SK-N-SH (cell line): Measurements from ENCODE around the gene NLN. TPM values are rescaled to one million over a fixed set of nuclear protein-coding genes. Genes with fewer than 3 reads are reported as not detected.
A peak's percentile ranks its signal among the peaks of the same experiment; 100 is the strongest.

ENCODE experiments used
- CTCF ChIA-PET: fragments of 300-600, 350-600 bp; formaldehyde crosslinking; extraction: SDS; loops from one replicate; lab custom pipeline; 2021; lab: Yijun Ruan, JAX
- POLR2A ChIA-PET: fragments of 350-600 bp; sonication (Branson Sonifier 250); formaldehyde crosslinking; extraction: SDS; loops from one replicate; lab custom pipeline; 2020; ENCODE audit warnings: antibody characterized with exemption, inconsistent platforms; lab: Yijun Ruan, JAX
- DNase-seq: peaks from one replicate; pipeline ENCODE4 v3.0.0; 2012
- H2AFZ ChIP-seq: fragments of 200-600 bp; sonication (generic); 2 replicates; pipeline ENCODE4 v1.8.1; 2016; ENCODE audit warnings: antibody characterized with exemption, mild to moderate bottlenecking, low read depth
- H3F3A ChIP-seq: fragments of 200-600 bp; sonication (generic); replicated peaks from 2 replicates; pipeline ENCODE3; 2016; ENCODE audit warnings: antibody characterized with exemption, mild to moderate bottlenecking; ENCODE audit not compliant: insufficient read depth
- H3K27ac ChIP-seq, 2 experiments: fragments of 200-500 bp in 1 of 2; fragments of 200-600 bp in 1 of 2; sonication (Bioruptor generic) in 1 of 2; sonication (generic), shearing (Covaris generic) in 1 of 2; 2 replicates each; pipeline versions ENCODE4 v1.5.1 to v1.6.1; 2014 to 2016; ENCODE audit warnings: low read depth in 2 of 2, inconsistent platforms in 1 of 2, low read length in 1 of 2, mild to moderate bottlenecking in 1 of 2, mixed read lengths in 1 of 2
- H3K27me3 ChIP-seq: fragments of 200-600 bp; sonication (generic), shearing (Covaris generic); 2 replicates; pipeline ENCODE4 v1.6.1; 2016; ENCODE audit warnings: mixed run types; ENCODE audit not compliant: insufficient read depth
- H3K36me3 ChIP-seq, 2 experiments: fragments of 200-500 bp in 1 of 2; fragments of 200-600 bp in 1 of 2; sonication (Bioruptor generic) in 1 of 2; sonication (generic) in 1 of 2; replicated peaks in 1 of 2; 2 replicates each; pipeline versions ENCODE3 to v1.5.1; 2014 to 2016; ENCODE audit warnings: low read length in 1 of 2, mild to moderate bottlenecking in 1 of 2; ENCODE audit not compliant: insufficient read depth in 2 of 2, control insufficient read depth in 1 of 2
- H3K4me1 ChIP-seq, 2 experiments: fragments of 200-500 bp in 1 of 2; fragments of 200-600 bp in 1 of 2; sonication (Bioruptor generic) in 1 of 2; sonication (generic), shearing (Covaris generic) in 1 of 2; 2 replicates each; pipeline versions ENCODE4 v1.5.1 to v1.6.1; 2014 to 2016; ENCODE audit warnings: low read depth in 1 of 2, low read length in 1 of 2, mixed run types in 1 of 2; ENCODE audit not compliant: insufficient read depth in 2 of 2, control insufficient read depth in 1 of 2
- H3K4me2 ChIP-seq: fragments of 200-600 bp; sonication (generic), shearing (Covaris generic); 2 replicates; pipeline ENCODE4 v1.6.1; 2017; ENCODE audit warnings: mixed run types
- H3K4me3 ChIP-seq, 2 experiments: fragments of 200-500 bp in 1 of 2; fragments of 200-600 bp in 1 of 2; sonication (Bioruptor generic) in 1 of 2; sonication (generic), shearing (Covaris generic) in 1 of 2; 2 replicates each; pipeline versions ENCODE4 v1.5.1 to v1.8.1; 2014 to 2016; ENCODE audit warnings: low read depth in 2 of 2, inconsistent platforms in 1 of 2, low read length in 1 of 2, mild to moderate bottlenecking in 1 of 2, mixed read lengths in 1 of 2, moderate library complexity in 1 of 2
- H3K79me2 ChIP-seq: fragments of 200-600 bp; sonication (generic); 2 replicates; pipeline ENCODE4 v1.8.1; 2017; ENCODE audit warnings: mild to moderate bottlenecking; ENCODE audit not compliant: insufficient read depth
- H3K9ac ChIP-seq: fragments of 200-600 bp; sonication (generic); 2 replicates; pipeline ENCODE4 v1.6.1; 2017; ENCODE audit warnings: mixed run types
- H3K9me2 ChIP-seq: fragments of 200-600 bp; sonication (generic); 2 replicates; pipeline ENCODE4 v1.6.1; 2017; ENCODE audit warnings: mixed run types
- H3K9me3 ChIP-seq: fragments of 200-600 bp; sonication (generic); 2 replicates; pipeline ENCODE4 v1.6.1; 2017; ENCODE audit warnings: mixed run types, mild to moderate bottlenecking, moderate library complexity
- H4K20me1 ChIP-seq: fragments of 200-600 bp; sonication (generic); 2 replicates; pipeline ENCODE4 v1.6.1; 2017; ENCODE audit warnings: mild to moderate bottlenecking, mixed run types; ENCODE audit not compliant: insufficient read depth
- CHD2 ChIP-seq: fragments of 150-350 bp; IDR thresholded peaks from 2 replicates; pipeline ENCODE4 v1.6.1; 2018; ENCODE audit warnings: low read length; ENCODE audit not compliant: partially characterized antibody
- ELF1 ChIP-seq: IDR thresholded peaks from 2 replicates; pipeline ENCODE4 v1.4.0; 2012
- EZH2phosphoT487 ChIP-seq: fragments of 200-600 bp; sonication (generic); IDR thresholded peaks from 2 replicates; pipeline ENCODE4 v1.6.1; 2017; ENCODE audit warnings: low read depth, mixed run types, mild to moderate bottlenecking, antibody characterized with exemption, moderate library complexity, borderline replicate concordance
- FOXJ3 ChIP-seq: sonication (generic); formaldehyde crosslinking; IDR thresholded peaks from 2 replicates; pipeline ENCODE4 v1.5.1; 2020; ENCODE audit warnings: mild to moderate bottlenecking, missing genetic modification reagents
- FOXM1 ChIP-seq: IDR thresholded peaks from 2 replicates; pipeline ENCODE4 v1.4.0; 2012; ENCODE audit warnings: low read depth, mild to moderate bottlenecking
- GABPA ChIP-seq: IDR thresholded peaks from 2 replicates; pipeline ENCODE4 v1.4.0; 2012; ENCODE audit warnings: low read depth, mild to moderate bottlenecking
- GATA2 ChIP-seq: sonication (generic); formaldehyde crosslinking; IDR thresholded peaks from 2 replicates; pipeline ENCODE4 v1.5.0; 2020; ENCODE audit warnings: mild to moderate bottlenecking, missing genetic modification reagents
- JUND ChIP-seq: IDR thresholded peaks from 2 replicates; pipeline ENCODE4 v1.4.0; 2012
- MXI1 ChIP-seq: IDR thresholded peaks from 2 replicates; pipeline ENCODE4 v1.6.1; 2012; ENCODE audit warnings: mild to moderate bottlenecking, low read depth, low read length, improper control_type of control experiment
- POLR2AphosphoS5 ChIP-seq: IDR thresholded peaks from 2 replicates; pipeline ENCODE4 v1.6.1; 2012; ENCODE audit warnings: low read depth, low read length
- RAD21 ChIP-seq: IDR thresholded peaks from 2 replicates; pipeline ENCODE4 v1.6.1; 2012; ENCODE audit warnings: mild to moderate bottlenecking, low read length
- RFX5 ChIP-seq: IDR thresholded peaks from 2 replicates; pipeline ENCODE4 v1.6.1; 2012; ENCODE audit warnings: mild to moderate bottlenecking, improper control_type of control experiment, low read length
- RXRA ChIP-seq: IDR thresholded peaks from 2 replicates; pipeline ENCODE4 v1.4.0; 2012; ENCODE audit warnings: low read depth, mild to moderate bottlenecking, borderline replicate concordance
- SIN3A ChIP-seq: IDR thresholded peaks from 2 replicates; pipeline ENCODE4 v1.6.1; 2012; ENCODE audit warnings: low read depth, mild to moderate bottlenecking, low read length, moderate library complexity, borderline replicate concordance
- SMC3 ChIP-seq: IDR thresholded peaks from 2 replicates; pipeline ENCODE4 v1.6.1; 2012; ENCODE audit warnings: low read depth, low read length, improper control_type of control experiment
- TAF1 ChIP-seq: IDR thresholded peaks from 2 replicates; pipeline ENCODE4 v1.6.1; 2012; ENCODE audit warnings: low read depth, mild to moderate bottlenecking, low read length, moderate library complexity, borderline replicate concordance
- YY1 ChIP-seq: IDR thresholded peaks from 2 replicates; pipeline ENCODE4 v1.4.0; 2012; ENCODE audit warnings: low read depth, mild to moderate bottlenecking
- WGBS: methylation state at CpG from one replicate; pipeline ENCODE4 v1.1.6; 2017; ENCODE audit warnings: low lambda C conversion rate; 5-methylcytosine and 5-hydroxymethylcytosine counted together
- polyA plus RNA-seq, 3 experiments: library from polyadenylated mRNA; depleted of rRNA; stranded (reverse); fragments of >200 nt; gene quantifications; 2 replicates each; pipeline ENCODE4 v1.2.3, GENCODE V29; 2012
- TF ChIP-seq, protein P1 (sequence below): IDR thresholded peaks from 2 replicates; pipeline ENCODE4 v1.4.0; 2012; ENCODE audit warnings: low read depth, borderline replicate concordance
- TF ChIP-seq, protein P2 (sequence below): IDR thresholded peaks from 2 replicates; pipeline ENCODE4 v1.4.0; 2012; ENCODE audit warnings: low read depth
- TF ChIP-seq, protein P3 (sequence below): fragments of 150-350 bp; IDR thresholded peaks from 2 replicates; pipeline ENCODE4 v1.6.1; 2016; ENCODE audit warnings: mild to moderate bottlenecking, low read depth, low read length
- TF ChIP-seq, protein P4 (sequence below): fragments of 150-350 bp; IDR thresholded peaks from 2 replicates; pipeline ENCODE4 v1.6.1; 2017; ENCODE audit warnings: antibody characterized with exemption, low read length, low read depth, borderline replicate concordance

The NLN gene
- polyA plus RNA-seq, 1 of the 3 experiments (the other 2 are of a cell fraction) = 17.1 TPM

DNA sequence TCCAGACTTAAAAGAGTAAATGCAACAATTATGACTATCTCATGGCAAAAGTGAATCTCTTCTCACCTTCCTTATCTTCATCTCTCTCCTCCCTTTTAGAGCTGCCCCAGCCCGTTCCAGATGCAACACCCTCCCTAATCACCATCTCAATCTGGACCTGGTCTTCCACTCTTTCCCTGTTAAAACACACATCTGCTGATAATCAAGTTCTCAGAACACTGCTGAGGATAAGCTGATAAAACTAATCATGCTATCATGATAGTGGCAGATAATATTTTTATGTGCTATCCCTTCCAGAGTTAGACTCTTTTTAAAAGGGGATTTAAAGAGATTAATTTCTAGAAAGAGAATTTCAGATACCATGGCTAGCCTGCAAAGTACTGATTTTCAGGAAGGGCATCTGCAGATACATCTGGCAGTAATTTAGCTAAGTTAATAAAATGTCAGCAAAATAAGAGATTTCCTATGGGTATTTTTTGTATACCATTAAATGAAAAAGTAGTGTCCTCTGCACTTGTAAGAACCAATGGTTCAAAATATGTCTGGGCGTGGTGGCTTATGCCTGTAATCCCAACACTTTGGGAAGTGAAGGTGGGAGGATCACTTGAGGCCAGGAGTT lies 17.3 kb upstream of the NLN start (continued):
- no peak for TF ChIP-seq EZH2phosphoT487
- TF ChIP-seq YY1 = no peak
- TF ChIP-seq CHD2 = peak; percentile 91
- TF ChIP-seq, protein P1, sequence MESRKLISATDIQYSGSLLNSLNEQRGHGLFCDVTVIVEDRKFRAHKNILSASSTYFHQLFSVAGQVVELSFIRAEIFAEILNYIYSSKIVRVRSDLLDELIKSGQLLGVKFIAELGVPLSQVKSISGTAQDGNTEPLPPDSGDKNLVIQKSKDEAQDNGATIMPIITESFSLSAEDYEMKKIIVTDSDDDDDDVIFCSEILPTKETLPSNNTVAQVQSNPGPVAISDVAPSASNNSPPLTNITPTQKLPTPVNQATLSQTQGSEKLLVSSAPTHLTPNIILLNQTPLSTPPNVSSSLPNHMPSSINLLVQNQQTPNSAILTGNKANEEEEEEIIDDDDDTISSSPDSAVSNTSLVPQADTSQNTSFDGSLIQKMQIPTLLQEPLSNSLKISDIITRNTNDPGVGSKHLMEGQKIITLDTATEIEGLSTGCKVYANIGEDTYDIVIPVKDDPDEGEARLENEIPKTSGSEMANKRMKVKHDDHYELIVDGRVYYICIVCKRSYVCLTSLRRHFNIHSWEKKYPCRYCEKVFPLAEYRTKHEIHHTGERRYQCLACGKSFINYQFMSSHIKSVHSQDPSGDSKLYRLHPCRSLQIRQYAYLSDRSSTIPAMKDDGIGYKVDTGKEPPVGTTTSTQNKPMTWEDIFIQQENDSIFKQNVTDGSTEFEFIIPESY = no peak
- no peak for TF ChIP-seq POLR2AphosphoS5
- TF ChIP-seq FOXJ3 (CRISPR knock-in tag) = no peak
- TF ChIP-seq RAD21 = no peak
- TF ChIP-seq MXI1 = no peak
- no peak for TF ChIP-seq RXRA

DNA sequence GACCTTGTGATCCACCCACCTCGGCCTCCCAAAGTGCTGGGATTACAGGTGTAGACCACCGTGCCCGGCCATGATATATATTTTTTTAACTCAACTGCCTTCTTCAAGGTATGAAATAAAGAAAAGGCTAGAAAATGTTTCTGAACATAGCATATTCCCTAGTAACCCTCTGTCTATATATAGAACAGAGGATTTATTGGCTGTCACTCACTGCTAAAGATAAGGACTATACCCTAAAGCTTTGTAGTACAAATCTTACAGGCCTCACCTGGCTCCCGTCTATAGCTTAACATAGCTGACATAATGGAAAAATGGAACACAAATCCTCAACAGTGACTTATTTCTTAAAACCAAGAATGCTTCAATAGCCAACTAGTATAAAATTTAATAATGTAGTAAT lies 14.3 kb upstream of the NLN start:
- DNase-seq = no peak
- Histone ChIP-seq H3K27me3 (no peaks in the 10 kb centered on the region), H3K27ac (no peak overlapping the region), H3K4me1 (peaks cover 0 to 9% of the 10 kb centered on the region in 2 experiments; a peak in 1 of 4 replicates), H4K20me1 (no peaks in the 10 kb centered on the region), H3K9ac (no peak overlapping the region), H3K4me2 (no peak overlapping the region), H3K4me3 (no peak overlapping the region), H3K36me3 (peaks cover 9 to 31% of the 10 kb centered on the region in 2 experiments), H3K9me3 (no peaks in the 10 kb centered on the region), H3K9me2 (no peaks in the 10 kb centered on the region), H2AFZ (no peak overlapping the region), H3K79me2 (no peaks in the 10 kb centered on the region), H3F3A (peaks cover 11% of the 10 kb centered on the region)
- CTCF ChIA-PET = no interaction called here
- WGBS = 96% methylated on average over 4 of the region's 4 CpGs
- POLR2A ChIA-PET = no interaction called here
- TF ChIP-seq EZH2phosphoT487 (no peak), SMC3 (no peak), JUND (no peak), FOXM1 (no peak), FOXJ3 (CRISPR knock-in tag) (no peak), SIN3A (no peak), ELF1 (no peak), GABPA (no peak), GATA2 (no peak), POLR2AphosphoS5 (no peak), TAF1 (no peak), RFX5 (no peak)
- TF ChIP-seq, protein P2, sequence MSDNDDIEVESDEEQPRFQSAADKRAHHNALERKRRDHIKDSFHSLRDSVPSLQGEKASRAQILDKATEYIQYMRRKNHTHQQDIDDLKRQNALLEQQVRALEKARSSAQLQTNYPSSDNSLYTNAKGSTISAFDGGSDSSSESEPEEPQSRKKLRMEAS = no peak
- TF ChIP-seq, protein P3, sequence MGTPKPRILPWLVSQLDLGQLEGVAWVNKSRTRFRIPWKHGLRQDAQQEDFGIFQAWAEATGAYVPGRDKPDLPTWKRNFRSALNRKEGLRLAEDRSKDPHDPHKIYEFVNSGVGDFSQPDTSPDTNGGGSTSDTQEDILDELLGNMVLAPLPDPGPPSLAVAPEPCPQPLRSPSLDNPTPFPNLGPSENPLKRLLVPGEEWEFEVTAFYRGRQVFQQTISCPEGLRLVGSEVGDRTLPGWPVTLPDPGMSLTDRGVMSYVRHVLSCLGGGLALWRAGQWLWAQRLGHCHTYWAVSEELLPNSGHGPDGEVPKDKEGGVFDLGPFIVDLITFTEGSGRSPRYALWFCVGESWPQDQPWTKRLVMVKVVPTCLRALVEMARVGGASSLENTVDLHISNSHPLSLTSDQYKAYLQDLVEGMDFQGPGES = no peak
- TF ChIP-seq, protein P4, sequence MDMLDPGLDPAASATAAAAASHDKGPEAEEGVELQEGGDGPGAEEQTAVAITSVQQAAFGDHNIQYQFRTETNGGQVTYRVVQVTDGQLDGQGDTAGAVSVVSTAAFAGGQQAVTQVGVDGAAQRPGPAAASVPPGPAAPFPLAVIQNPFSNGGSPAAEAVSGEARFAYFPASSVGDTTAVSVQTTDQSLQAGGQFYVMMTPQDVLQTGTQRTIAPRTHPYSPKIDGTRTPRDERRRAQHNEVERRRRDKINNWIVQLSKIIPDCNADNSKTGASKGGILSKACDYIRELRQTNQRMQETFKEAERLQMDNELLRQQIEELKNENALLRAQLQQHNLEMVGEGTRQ = no peak
- TF ChIP-seq, protein P1 = no peak
